GM12892 (cell line): ENCODE measurements around the gene APH1B.

Experiments used
- POLR2A ChIP-seq: IDR thresholded peaks from 2 replicates; pipeline ENCODE4 v1.6.1; 2011; ENCODE audit warnings: low read depth, low read length, control low read depth
- POLR2AphosphoS5 ChIP-seq: IDR thresholded peaks from 2 replicates; pipeline ENCODE4 v1.6.1; 2011; ENCODE audit warnings: low read depth, low read length, control low read depth

- TF ChIP-seq POLR2A (no peak), POLR2AphosphoS5 (no peak)
Observed at GRCh38 chr15:63321462-63321861, 44.1 kb downstream of the APH1B start.
